Measurements from ENCODE around the gene HSF2. TPM values are rescaled to one million over a fixed set of nuclear protein-coding genes. Genes with fewer than 3 reads are reported as not detected.

Gene HSF2
- total RNA-seq, 4 donors from 2014 or later = 44.2 to 92.1 (median 68.3) TPM

- no peaks in the 10 kb centered on the region for H3K9me3 ChIP-seq
- in situ Hi-C loops (cut with MboI; ENCODE audit: low sequenced_read_pairs in 4 of 4) (no loop called here), intact Hi-C loops (cut with DNase I; ENCODE audit: low total_unique reads) (no loop called here)
- H3K4me1 ChIP-seq = no peaks in the 10 kb centered on the region
- no peak overlapping the region for H3K4me3 ChIP-seq
- no peak overlapping the region for H3K27ac ChIP-seq
- ATAC-seq (no peak), DNase-seq (no peak)
- H3K36me3 ChIP-seq = no peaks in the 10 kb centered on the region
- H3K27me3 ChIP-seq = no peaks in the 10 kb centered on the region
- no peak for TF ChIP-seq POLR2A (IDR thresholded peaks at IDR 0.05)
- no peak for TF ChIP-seq CTCF (IDR thresholded peaks at IDR 0.05 in 4 of 5, conservative IDR thresholded peaks at IDR 0.05 in 1 of 5)
Measured at GRCh38 chr6:122363769-122364483, 35.5 kb upstream of the HSF2 start.

GRCh38 chr6:122365775-122366403 is 33.6 kb upstream of the HSF2 start:
- intact Hi-C loops (cut with DNase I; ENCODE audit: low total_unique reads) (no loop called here), in situ Hi-C loops (cut with MboI; ENCODE audit: low sequenced_read_pairs in 4 of 4) (no loop called here)
- no peaks in the 10 kb centered on the region for H3K4me1 ChIP-seq
- no peak overlapping the region for H3K27ac ChIP-seq
- no peak for TF ChIP-seq CTCF (IDR thresholded peaks at IDR 0.05 in 4 of 5, conservative IDR thresholded peaks at IDR 0.05 in 1 of 5)
- no peak for TF ChIP-seq POLR2A (IDR thresholded peaks at IDR 0.05)
- ATAC-seq (no peak), DNase-seq (no peak)
- no peaks in the 10 kb centered on the region for H3K9me3 ChIP-seq
- no peaks in the 10 kb centered on the region for H3K36me3 ChIP-seq
- no peaks in the 10 kb centered on the region for H3K27me3 ChIP-seq
- no peak overlapping the region for H3K4me3 ChIP-seq

GRCh38 chr6:122367171-122367570 is 32.3 kb upstream of the HSF2 start:
- intact Hi-C loops (cut with DNase I; ENCODE audit: low total_unique reads) (no loop called here), in situ Hi-C loops (cut with MboI; ENCODE audit: low sequenced_read_pairs in 4 of 4) (no loop called here)
- TF ChIP-seq CTCF (IDR thresholded peaks at IDR 0.05 in 4 of 5, conservative IDR thresholded peaks at IDR 0.05 in 1 of 5) = no peak
- TF ChIP-seq POLR2A (IDR thresholded peaks at IDR 0.05) = no peak
- no peak overlapping the region for H3K27ac ChIP-seq
- H3K36me3 ChIP-seq = no peaks in the 10 kb centered on the region
- ATAC-seq = no peak
- DNase-seq = no peak
- H3K4me3 ChIP-seq = no peak overlapping the region
- H3K4me1 ChIP-seq = no peaks in the 10 kb centered on the region
- H3K27me3 ChIP-seq = no peaks in the 10 kb centered on the region
- H3K9me3 ChIP-seq = no peaks in the 10 kb centered on the region

- intact Hi-C loops (cut with DNase I; ENCODE audit: low total_unique reads) = no loop called here
- no peaks in the 10 kb centered on the region for H3K9me3 ChIP-seq
Measured at GRCh38 chr6:122369536-122369935, 29.9 kb upstream of the HSF2 start.

More at GRCh38 chr6:122369536-122369935, 29.9 kb upstream of the HSF2 start:
- H3K36me3 ChIP-seq = no peaks in the 10 kb centered on the region
- no peaks in the 10 kb centered on the region for H3K27me3 ChIP-seq
- ATAC-seq (no peak), DNase-seq (no peak)
- in situ Hi-C loops (cut with MboI; ENCODE audit: low sequenced_read_pairs in 4 of 4) = no loop called here
- no peaks in the 10 kb centered on the region for H3K4me1 ChIP-seq
- no peak overlapping the region for H3K27ac ChIP-seq
- H3K4me3 ChIP-seq = no peak overlapping the region
- TF ChIP-seq POLR2A (IDR thresholded peaks at IDR 0.05) = no peak
- no peak for TF ChIP-seq CTCF (IDR thresholded peaks at IDR 0.05 in 4 of 5, conservative IDR thresholded peaks at IDR 0.05 in 1 of 5)
